ENCODE results near the gene UTP20.

The UTP20 gene

GRCh38 chr12:101243074-101243473, 36.8 kb upstream of the UTP20 start:
- Histone ChIP-seq H3K27me3 (ENCODE audit: control insufficient read depth, low read length) (no peaks in the 10 kb centered on the region), H3K9me3 (ENCODE audit: control insufficient read depth, insufficient read depth, low read length) (peaks cover 8% of the 10 kb centered on the region; the same call in 1 of the 2 replicates), H3K4me1 (ENCODE audit: control insufficient read depth, low read length) (peaks cover 8% of the 10 kb centered on the region)

DNA sequence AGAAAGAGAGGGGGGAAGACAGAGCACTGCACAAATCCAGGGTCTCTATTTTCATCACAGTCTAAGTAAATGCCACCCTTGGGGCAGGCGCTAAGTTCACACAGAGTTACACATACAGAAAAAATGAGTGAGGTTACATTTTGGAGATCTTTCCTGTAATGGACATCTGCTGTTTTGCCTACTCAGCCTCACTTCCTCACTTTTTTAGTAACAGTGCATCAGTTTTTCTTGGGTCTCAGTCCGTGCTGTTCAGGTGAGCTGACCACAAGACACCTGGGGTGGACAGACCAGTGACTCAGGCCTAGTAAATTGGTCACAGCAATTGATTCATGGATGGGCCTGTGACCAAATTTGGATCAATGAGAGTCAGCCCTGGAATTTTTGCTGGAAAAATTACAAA, 36.3 kb upstream of the UTP20 start:
- Histone ChIP-seq H3K4me3 (ENCODE audit: low read length) (no peak overlapping the region), H3K36me3 (ENCODE audit: control insufficient read depth, low read length) (no peaks in the 10 kb centered on the region), H3K4me2 (ENCODE audit: low read length) (no peak overlapping the region), H3K79me2 (ENCODE audit: control insufficient read depth, low read length) (no peaks in the 10 kb centered on the region), H3K27me3 (ENCODE audit: control insufficient read depth, low read length) (no peaks in the 10 kb centered on the region), H3K9me2 (replicated peaks; ENCODE audit: control insufficient read depth, low read length) (no peaks in the 10 kb centered on the region), H3K9me3 (ENCODE audit: control insufficient read depth, insufficient read depth, low read length) (peaks cover 8% of the 10 kb centered on the region; the same call in 1 of the 2 replicates), H4K20me1 (ENCODE audit: control insufficient read depth, insufficient read depth, low read depth, low read length) (no peaks in the 10 kb centered on the region), H3K4me1 (ENCODE audit: control insufficient read depth, low read length) (peaks cover 8% of the 10 kb centered on the region), H3F3A (ENCODE audit: control insufficient read depth, insufficient read depth) (no peaks in the 10 kb centered on the region), H3K27ac (ENCODE audit: low read depth, low read length) (no peak overlapping the region)
- no peak for TF ChIP-seq EZH2phosphoT487 (IDR thresholded peaks at IDR 0.05; ENCODE audit: borderline replicate concordance, low read length)
- TF ChIP-seq, protein P1, sequence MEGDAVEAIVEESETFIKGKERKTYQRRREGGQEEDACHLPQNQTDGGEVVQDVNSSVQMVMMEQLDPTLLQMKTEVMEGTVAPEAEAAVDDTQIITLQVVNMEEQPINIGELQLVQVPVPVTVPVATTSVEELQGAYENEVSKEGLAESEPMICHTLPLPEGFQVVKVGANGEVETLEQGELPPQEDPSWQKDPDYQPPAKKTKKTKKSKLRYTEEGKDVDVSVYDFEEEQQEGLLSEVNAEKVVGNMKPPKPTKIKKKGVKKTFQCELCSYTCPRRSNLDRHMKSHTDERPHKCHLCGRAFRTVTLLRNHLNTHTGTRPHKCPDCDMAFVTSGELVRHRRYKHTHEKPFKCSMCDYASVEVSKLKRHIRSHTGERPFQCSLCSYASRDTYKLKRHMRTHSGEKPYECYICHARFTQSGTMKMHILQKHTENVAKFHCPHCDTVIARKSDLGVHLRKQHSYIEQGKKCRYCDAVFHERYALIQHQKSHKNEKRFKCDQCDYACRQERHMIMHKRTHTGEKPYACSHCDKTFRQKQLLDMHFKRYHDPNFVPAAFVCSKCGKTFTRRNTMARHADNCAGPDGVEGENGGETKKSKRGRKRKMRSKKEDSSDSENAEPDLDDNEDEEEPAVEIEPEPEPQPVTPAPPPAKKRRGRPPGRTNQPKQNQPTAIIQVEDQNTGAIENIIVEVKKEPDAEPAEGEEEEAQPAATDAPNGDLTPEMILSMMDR (IDR thresholded peaks at IDR 0.05; ENCODE audit: low read depth, low read length, poor library complexity, severe bottlenecking), result no peak

More at GRCh38 chr12:101243074-101243473, 36.8 kb upstream of the UTP20 start:
- Histone ChIP-seq H3K9me2 (replicated peaks; ENCODE audit: control insufficient read depth, low read length) (no peaks in the 10 kb centered on the region), H3K79me2 (ENCODE audit: control insufficient read depth, low read length) (no peaks in the 10 kb centered on the region), H3K27ac (ENCODE audit: low read depth, low read length) (no peak overlapping the region), H4K20me1 (ENCODE audit: control insufficient read depth, insufficient read depth, low read depth, low read length) (no peaks in the 10 kb centered on the region), H3K36me3 (ENCODE audit: control insufficient read depth, low read length) (no peaks in the 10 kb centered on the region), H3K4me3 (ENCODE audit: low read length) (no peak overlapping the region), H3K4me2 (ENCODE audit: low read length) (no peak overlapping the region), H3F3A (ENCODE audit: control insufficient read depth, insufficient read depth) (no peaks in the 10 kb centered on the region)
- TF ChIP-seq EZH2phosphoT487 (IDR thresholded peaks at IDR 0.05; ENCODE audit: borderline replicate concordance, low read length), result no peak
- TF ChIP-seq, protein P1 (IDR thresholded peaks at IDR 0.05; ENCODE audit: low read depth, low read length, poor library complexity, severe bottlenecking), result no peak

DNA sequence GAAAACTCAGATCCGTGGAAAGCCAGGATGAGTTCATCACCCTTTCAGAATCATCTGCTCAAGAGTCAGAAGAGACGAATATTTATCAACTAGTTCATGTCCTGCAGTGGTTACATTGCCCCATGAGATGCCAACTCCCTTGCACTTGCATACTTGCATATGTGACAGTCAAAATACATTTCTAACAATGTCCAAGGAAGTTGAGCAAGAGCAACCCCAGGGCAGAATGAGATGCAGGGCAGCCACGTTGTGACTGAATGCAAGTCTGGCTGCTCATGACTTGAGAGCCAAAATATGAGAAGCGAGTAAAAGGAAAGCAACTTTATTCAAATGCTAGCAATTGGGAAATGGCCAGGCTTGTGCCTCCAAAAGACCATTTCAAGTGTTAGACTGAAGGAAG, 23.6 kb upstream of the UTP20 start:
- Histone ChIP-seq H3K36me3 (ENCODE audit: control insufficient read depth, low read length) (no peaks in the 10 kb centered on the region), H3K4me2 (ENCODE audit: low read length) (no peak overlapping the region), H3K4me1 (ENCODE audit: control insufficient read depth, low read length) (no peaks in the 10 kb centered on the region), H3K27ac (ENCODE audit: low read depth, low read length) (no peak overlapping the region), H3F3A (ENCODE audit: control insufficient read depth, insufficient read depth) (no peaks in the 10 kb centered on the region), H4K20me1 (ENCODE audit: control insufficient read depth, insufficient read depth, low read depth, low read length) (no peaks in the 10 kb centered on the region), H3K4me3 (ENCODE audit: low read length) (no peak overlapping the region), H3K9me2 (replicated peaks; ENCODE audit: control insufficient read depth, low read length) (no peaks in the 10 kb centered on the region), H3K9me3 (ENCODE audit: control insufficient read depth, insufficient read depth, low read length) (no peaks in the 10 kb centered on the region), H3K79me2 (ENCODE audit: control insufficient read depth, low read length) (no peaks in the 10 kb centered on the region), H3K27me3 (ENCODE audit: control insufficient read depth, low read length) (peaks cover 9% of the 10 kb centered on the region; the same call in 1 of the 2 replicates)
- TF ChIP-seq, protein P1 (IDR thresholded peaks at IDR 0.05; ENCODE audit: low read depth, low read length, poor library complexity, severe bottlenecking), result no peak
- TF ChIP-seq EZH2phosphoT487 (IDR thresholded peaks at IDR 0.05; ENCODE audit: borderline replicate concordance, low read length), result no peak

All from DOHH2 (cell line).